Endothelial cell of umbilical vein (primary cell): Measurements from ENCODE around the gene BCS1L.

Source experiments
- CTCF ChIP-seq, 2 donors: IDR thresholded peaks; 1 replicate in 1 of 2; 2 replicates in 1 of 2; pipeline ENCODE4 v1.5.1; 2011; ENCODE audit warnings: low read length in 2 of 2, mild to moderate bottlenecking in 2 of 2, moderate library complexity in 2 of 2, control low read depth in 1 of 2, inconsistent platforms in 1 of 2, low read depth in 1 of 2; ENCODE audit not compliant: insufficient read depth in 1 of 2; ENCODE audit errors: extremely low read depth in 1 of 2
- EZH2 ChIP-seq: IDR thresholded peaks from 2 replicates; pipeline ENCODE4 v1.6.1; 2012; ENCODE audit warnings: borderline replicate concordance, low read depth, mild to moderate bottlenecking, moderate library complexity, low read length, inconsistent platforms; ENCODE audit not compliant: severe bottlenecking
- POLR2A ChIP-seq: IDR thresholded peaks from 2 replicates; pipeline ENCODE4 v1.6.1; 2012; ENCODE audit warnings: low read depth, mild to moderate bottlenecking, control low read depth, low read length

- TF ChIP-seq CTCF (IDR thresholded peaks at IDR 0.05; ENCODE audit: extremely low read depth in 1 of 2, insufficient read depth in 1 of 2, low read depth in 1 of 2, low read length in 2 of 2) (no peak), POLR2A (peak; percentile 86), EZH2 (no peak)
Observed at GRCh38 chr2:218671654-218672566, 12.4 kb downstream of the BCS1L start, which contains the start of the genes RNF25 and STK36.
